Measurements from ENCODE around the gene UNC13D. TPM values are rescaled to one million over a fixed set of nuclear protein-coding genes. Genes with fewer than 3 reads are reported as not detected.

The UNC13D gene
- total RNA-seq, 1 experiment from 2014 or later = 20.2 TPM

DNA sequence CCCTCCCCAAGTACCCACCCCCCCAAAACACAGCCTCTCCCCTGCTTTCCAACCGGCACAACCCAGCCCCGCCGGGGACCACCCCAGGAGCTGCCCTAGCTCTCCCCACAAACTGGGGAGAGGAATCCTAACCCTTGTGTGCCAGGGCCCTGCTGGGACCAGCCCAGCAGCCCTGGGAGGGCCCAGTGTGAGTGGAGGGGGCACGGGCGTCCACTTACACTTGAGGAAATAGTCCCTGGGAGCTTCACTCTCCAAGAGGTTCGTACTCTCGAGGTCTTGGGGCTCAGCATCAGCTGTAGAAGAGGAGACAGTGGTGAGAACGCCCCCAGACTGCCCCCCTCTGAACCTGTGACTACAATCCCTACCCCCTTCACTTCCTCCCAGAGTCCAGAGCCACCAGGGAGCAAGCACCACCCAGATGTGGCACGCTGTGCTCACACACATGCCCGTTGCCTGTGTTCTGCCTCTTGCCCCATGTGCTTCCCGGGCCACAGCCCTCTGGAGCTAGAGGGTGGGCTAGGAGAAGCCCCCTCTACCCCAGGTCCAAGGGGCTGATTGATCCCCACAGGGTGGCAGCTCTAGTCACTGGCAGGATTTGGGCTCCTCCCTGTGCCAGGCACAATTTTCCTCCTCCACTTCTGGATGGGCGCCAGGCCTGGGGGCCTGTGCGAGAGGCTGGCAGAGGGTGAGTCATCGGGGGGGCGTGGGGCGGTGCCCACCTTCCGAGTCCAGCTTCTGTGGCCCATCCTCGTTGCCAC is 31.2 kb upstream of the UNC13D start (continued):
- TF ChIP-seq, protein P1, sequence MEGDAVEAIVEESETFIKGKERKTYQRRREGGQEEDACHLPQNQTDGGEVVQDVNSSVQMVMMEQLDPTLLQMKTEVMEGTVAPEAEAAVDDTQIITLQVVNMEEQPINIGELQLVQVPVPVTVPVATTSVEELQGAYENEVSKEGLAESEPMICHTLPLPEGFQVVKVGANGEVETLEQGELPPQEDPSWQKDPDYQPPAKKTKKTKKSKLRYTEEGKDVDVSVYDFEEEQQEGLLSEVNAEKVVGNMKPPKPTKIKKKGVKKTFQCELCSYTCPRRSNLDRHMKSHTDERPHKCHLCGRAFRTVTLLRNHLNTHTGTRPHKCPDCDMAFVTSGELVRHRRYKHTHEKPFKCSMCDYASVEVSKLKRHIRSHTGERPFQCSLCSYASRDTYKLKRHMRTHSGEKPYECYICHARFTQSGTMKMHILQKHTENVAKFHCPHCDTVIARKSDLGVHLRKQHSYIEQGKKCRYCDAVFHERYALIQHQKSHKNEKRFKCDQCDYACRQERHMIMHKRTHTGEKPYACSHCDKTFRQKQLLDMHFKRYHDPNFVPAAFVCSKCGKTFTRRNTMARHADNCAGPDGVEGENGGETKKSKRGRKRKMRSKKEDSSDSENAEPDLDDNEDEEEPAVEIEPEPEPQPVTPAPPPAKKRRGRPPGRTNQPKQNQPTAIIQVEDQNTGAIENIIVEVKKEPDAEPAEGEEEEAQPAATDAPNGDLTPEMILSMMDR (IDR thresholded peaks at IDR 0.05 in 2 of 3, conservative IDR thresholded peaks at IDR 0.05 in 1 of 3; ENCODE audit: borderline replicate concordance in 1 of 3, insufficient read depth in 1 of 3, low read depth in 2 of 3, low read length in 2 of 3) = no peak
- no peak for TF ChIP-seq SP1 (IDR thresholded peaks at IDR 0.05; ENCODE audit: low read depth)
- TF ChIP-seq, protein P2, sequence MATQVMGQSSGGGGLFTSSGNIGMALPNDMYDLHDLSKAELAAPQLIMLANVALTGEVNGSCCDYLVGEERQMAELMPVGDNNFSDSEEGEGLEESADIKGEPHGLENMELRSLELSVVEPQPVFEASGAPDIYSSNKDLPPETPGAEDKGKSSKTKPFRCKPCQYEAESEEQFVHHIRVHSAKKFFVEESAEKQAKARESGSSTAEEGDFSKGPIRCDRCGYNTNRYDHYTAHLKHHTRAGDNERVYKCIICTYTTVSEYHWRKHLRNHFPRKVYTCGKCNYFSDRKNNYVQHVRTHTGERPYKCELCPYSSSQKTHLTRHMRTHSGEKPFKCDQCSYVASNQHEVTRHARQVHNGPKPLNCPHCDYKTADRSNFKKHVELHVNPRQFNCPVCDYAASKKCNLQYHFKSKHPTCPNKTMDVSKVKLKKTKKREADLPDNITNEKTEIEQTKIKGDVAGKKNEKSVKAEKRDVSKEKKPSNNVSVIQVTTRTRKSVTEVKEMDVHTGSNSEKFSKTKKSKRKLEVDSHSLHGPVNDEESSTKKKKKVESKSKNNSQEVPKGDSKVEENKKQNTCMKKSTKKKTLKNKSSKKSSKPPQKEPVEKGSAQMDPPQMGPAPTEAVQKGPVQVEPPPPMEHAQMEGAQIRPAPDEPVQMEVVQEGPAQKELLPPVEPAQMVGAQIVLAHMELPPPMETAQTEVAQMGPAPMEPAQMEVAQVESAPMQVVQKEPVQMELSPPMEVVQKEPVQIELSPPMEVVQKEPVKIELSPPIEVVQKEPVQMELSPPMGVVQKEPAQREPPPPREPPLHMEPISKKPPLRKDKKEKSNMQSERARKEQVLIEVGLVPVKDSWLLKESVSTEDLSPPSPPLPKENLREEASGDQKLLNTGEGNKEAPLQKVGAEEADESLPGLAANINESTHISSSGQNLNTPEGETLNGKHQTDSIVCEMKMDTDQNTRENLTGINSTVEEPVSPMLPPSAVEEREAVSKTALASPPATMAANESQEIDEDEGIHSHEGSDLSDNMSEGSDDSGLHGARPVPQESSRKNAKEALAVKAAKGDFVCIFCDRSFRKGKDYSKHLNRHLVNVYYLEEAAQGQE (IDR thresholded peaks at IDR 0.05; ENCODE audit: low read depth) = no peak
